GM23248 (cell line): ENCODE results near the gene IZUMO1R.

Experiments used
- EZH2 ChIP-seq: fragments of 200-600 bp; sonication (generic); IDR thresholded peaks from 2 replicates; pipeline ENCODE4 v1.6.1; 2018; ENCODE audit warnings: antibody characterized with exemption, mild to moderate bottlenecking; ENCODE audit not compliant: insufficient read depth, poor library complexity, severe bottlenecking
- EZH2phosphoT487 ChIP-seq: fragments of 200-600 bp; sonication (generic); IDR thresholded peaks from 2 replicates; pipeline ENCODE4 v1.6.1; 2018; ENCODE audit warnings: antibody characterized with exemption, moderate library complexity, mild to moderate bottlenecking, low read depth; ENCODE audit not compliant: insufficient read depth

GRCh38 chr11:94279996-94280395, 24.4 kb upstream of the IZUMO1R start:
- TF ChIP-seq EZH2 (no peak), EZH2phosphoT487 (no peak)
